ENCODE data around the gene IL34.

IL34 gene

DNA sequence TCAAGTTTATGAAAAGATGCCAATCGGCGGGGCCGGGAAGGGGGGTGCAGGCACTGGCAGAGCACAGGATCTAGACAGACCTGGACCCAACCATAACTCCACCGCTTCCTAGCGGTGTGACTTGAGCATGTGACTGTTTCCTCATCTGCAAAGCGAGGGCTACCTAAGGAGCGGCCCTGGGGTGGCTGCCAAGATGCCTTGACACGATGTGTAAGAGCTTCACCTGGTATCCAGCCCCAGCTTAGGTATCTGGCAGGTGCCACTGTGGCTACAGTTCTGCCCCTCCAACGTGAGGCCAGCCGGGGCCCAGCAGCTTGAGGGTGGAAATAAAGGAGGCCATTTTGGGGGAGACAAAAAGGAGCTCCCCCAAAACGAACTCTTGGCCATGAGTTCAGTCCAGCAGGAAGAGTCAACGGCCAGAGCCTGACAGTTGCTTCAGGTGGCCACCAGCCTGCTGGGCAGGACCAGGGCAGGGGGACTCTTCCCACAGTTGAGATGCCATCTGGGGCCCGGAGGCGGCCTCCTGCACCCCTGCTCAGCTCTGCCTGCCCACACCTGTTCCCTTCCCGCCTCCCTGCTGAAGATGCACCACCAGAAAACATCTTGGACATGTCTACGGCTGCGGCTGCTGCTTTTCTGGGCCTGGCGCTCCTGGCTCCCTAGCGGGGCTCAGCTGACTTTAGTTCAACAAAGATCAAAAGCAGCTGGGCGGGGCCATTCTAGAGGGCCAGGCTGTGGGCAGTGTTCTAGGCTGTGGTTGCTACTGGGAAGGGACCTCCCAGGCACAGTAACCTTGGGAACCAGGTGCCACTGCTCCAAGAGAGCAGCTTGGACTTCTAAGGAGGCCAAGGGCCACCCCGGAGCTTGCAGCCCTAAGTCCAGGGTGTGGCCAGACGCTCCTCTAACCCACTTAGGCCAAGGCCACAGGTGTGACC, 42.9 kb downstream of the IL34 start:
- no peak for DNase-seq (ENCODE audit: low read depth)

DNA sequence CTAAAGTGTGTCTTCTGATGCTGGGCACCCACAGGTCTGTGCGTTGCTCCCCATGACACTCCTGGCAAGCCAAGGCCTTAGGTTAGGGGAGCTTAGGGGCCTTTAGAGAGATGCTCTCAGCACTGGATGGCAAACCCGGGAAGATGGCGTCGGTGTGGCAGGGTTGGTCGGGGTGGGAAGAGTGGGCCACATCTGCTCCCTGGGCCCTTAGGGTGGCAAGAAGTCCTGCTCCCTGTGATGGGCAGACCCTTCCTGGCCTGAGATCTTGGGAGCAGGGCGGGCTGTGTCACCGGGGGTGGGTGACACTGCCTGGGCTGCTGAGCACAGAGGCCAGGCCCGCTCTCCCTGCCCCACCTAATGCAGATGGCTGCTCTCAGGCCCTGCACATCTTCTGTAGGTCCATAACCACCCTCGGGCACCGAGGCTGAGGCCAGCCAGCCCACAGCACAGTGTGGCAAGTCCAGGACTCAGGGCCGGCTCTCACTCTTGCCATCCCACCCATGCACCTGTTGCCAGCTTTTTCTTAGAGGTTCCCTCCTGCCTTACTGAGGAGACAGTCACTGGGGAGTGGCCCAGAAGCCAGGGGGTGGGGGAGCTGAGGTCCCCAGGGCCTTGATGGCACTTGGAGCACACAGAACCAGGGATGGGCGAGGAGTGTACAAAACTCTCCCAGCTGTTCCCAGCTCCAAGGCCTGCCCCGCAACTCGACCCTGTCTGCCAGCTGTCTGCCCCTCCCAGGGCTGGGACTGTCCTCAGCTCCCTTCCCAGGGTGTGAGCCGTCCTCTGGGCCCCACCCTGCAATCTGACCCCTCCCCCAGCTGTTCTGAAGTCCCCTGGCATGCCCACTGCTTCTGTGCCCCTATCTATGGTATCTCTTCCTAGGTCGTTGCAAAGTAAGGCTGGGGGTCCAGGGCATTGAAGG, 43.9 kb downstream of the IL34 start:
- no peak for DNase-seq (ENCODE audit: low read depth)

DNA sequence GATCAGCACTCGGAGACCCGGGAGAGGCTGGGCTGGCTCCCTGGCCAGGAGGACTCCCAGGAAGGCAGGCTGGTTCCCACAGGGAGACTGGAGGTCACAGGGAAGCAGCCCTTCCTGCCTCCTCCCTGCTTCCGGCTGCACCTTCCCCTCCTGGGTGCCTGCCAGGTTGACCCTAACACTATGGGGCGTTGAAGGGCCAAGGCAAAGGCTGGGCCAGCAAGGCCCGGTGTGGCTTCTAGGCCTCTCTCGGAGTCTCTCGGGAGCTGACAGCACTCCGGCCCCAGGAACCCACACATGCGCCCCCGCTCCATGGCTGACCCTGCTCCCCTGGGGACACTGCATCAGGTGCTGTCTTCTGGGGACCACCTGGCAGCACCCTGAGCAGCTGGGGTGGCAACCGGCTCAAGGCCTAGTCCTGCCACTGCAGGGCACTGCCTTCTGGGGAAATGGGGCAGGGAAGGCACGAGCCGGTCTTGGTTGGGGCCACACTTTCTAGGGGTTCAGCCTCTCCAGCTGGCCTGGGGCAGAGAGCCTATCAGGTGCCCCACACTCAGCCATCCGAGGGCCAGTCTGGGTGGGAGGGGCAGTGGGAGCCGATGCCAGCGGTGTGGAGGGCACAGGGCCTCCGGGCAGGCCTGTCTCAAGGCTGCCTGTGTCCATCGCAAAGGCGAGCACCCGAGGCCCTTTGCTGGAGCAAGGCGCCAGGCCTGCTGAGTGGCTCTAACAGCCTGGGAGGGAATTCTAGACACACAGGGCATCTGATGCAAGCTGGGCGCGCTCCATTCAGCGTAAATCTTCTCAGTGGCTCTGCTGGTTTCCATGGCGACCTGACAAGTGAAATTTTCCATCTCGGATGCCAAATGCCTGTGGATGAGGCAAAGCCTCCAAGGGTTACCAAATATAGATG, 45.1 kb downstream of the IL34 start:
- no peak for DNase-seq (ENCODE audit: low read depth)

DNA sequence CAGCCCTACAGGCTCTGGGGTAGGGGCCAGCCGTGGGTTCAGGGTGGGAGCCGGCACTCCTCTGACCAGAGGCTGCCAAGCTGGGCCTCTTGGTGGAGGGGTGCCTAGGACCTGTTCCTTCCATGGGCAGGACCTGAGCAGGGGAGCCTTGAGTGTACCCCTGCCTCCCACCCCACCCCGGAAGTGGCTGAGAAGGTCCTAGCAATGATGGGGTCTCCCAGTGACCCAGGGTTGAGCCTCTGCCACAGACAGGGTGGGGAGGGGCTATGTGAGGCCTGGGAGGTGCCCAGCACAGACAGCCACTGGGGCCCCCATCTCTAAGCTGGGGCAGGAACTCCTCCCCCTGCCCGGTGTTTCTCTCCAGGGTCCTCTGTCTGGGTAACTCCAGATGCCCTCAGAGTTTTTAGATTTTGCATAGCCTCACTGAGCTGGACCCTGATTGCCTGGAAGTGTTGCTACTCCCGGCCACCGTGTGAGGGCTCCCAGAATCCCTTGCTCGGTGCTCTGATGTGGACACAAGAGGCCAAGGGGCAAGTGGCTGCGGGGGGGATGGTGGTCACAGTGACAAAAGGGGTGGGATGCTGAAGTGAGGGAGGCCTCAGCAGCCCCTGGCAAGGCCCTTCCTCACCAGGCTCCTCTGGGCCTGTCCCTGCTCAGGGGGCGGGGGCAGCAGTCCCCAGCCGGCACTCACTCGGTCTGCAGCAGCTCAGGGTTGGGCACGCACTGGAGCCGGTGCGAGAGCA, 45.9 kb downstream of the IL34 start:
- no peak for DNase-seq (ENCODE audit: low read depth)

DNA sequence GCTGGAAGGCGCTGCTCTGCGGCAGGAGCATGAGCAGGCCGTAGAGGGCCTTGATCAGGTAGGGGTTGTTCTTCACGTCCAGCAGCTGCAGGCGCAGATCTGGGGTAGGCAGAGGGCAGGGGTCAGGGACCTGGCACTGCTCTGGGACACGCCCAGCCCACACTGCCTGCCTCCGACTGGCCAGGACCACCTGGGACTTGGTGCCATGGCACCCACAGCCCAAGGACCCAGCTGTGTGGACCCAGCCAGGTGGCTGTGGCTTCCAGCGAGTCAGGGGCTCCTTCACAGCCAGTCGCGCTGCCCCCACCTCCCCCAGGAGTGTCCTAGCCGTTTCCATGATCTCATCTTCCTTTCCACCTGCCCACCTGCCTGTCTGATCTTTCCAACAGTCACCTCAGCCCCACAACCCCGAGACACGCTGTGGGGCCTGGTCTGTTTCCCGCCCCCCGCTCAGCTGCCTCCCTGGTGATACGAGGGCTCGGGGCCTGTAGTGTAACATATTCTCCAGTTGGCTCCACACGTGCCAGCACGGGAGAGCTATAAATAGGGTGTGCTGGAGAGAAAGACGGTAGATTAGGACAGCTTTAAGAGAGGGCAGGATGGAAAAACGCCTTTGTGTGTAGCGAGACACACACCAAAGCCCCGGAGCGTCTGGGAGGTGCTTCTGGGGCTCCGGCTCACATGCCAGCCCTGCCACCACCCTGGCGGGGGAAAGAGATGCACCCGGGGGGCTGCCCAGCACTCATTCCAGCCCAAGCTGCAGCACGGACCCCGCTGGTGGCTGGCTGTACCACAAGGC, 46.7 kb downstream of the IL34 start:
- no peak for DNase-seq (ENCODE audit: low read depth)

DNA sequence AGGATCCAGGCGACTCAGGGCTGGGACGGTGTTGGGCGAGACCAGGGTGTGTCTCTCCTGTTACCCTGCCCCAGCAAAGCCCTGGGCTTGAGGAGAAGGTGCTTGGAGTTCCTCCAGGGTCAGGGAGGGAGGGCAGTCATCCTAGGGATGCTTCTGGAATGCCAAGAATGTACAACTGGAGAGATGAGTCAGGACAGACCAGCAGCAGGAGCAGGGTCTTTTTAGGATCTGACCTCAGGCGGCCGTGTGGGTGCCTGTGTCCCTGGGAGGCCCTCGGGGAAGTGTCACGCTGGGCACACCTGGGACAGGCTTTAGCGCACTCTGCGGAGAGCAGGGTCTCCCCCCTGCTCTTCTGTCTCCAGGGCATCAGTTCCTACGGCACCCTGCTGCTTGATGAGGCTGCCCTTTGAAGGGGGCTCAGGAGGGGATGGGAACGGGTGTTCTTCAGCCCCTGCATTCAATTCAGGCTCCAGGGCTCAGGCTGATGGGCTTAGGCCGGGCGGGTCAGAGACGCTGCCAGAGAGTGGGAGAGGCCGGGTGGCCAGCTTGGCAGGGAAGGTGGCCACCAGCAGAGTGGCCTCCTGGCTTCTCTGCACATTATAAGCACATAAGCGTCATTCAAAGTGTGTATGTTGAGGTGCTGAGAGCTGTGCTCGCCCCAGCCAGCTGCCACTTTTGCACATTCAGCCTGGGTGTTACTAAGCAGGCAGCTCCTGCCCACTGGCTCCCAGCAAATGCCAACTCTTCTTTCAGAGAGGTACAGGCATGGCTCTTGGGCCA, 47.9 kb downstream of the IL34 start:
- no peak for DNase-seq (ENCODE audit: low read depth)

DNA sequence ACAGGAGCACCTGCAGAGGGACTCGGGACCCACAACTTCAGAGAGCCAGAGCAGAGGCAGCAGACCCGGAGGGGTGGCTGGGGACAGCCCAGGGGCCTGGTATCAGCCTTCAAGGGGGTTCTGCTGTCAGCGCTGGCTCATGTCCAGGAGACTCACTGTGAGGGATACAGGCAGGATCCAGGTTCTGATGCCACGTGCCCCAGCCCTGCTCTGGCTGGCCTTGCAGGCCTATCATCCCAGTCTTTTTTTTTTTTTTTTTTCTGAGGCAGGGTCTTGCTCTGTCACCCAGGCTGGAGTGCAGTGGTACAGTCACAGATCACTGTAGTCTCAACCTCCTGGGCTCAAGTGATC, 48.5 kb downstream of the IL34 start:
- no peak for DNase-seq (ENCODE audit: low read depth)

DNA sequence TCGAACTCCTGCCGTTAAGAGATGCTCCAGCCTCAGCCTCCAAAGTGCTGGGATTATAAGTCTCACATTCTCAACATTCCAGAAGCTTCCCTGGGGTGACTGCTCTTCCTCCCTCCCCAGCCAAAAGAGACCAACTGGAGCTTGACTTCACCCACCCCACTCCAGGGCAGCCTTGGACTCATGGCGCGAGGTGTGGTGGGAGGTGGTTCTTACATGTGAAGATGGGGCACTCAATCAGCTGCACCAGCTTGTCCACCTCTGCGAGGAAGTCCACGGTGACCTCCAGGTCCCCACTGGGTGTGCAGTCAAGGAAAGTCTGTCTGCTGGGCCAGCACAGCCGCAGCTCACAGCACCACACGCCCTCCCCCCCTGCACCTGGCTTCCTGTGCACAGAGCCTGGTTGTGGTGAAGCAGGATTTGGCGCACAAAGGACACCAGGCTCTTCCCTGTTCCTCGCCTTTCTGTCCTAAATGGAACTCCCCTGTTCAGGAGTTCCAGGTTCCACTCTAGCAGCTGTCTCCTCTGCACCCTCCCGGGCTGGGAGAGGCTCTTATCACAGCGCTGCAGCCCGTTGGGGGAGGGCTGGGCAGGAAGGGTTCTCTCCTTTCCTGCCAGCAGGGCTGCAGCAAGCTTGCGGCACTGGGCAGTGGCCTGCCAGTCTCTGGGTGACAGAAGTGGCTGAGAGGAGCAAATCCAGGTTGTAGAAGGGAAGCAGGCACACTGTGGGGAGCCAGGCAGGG, 49.1 kb downstream of the IL34 start:
- no peak for DNase-seq (ENCODE audit: low read depth)

DNA sequence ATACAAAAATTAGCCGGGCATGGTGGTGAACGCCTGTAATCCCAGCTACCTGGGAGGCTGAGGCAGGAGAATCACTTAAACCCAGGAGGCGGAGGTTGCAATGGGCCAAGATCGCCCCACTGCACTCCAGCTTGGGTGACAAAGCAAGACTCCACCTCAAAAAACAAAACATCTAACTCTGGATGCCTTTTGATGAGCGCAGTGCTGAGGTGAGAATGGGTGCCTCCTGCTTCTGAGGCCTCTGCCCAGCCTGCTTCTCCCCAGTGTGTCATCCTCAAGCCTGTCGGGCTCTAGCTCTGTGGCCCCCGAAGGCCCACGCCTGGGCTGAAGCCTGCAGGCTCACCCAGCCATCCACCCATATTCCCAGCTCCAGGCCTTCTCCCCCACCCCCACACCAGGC, 50.0 kb downstream of the IL34 start:
- DNase-seq (ENCODE audit: low read depth), result no peak

DNA sequence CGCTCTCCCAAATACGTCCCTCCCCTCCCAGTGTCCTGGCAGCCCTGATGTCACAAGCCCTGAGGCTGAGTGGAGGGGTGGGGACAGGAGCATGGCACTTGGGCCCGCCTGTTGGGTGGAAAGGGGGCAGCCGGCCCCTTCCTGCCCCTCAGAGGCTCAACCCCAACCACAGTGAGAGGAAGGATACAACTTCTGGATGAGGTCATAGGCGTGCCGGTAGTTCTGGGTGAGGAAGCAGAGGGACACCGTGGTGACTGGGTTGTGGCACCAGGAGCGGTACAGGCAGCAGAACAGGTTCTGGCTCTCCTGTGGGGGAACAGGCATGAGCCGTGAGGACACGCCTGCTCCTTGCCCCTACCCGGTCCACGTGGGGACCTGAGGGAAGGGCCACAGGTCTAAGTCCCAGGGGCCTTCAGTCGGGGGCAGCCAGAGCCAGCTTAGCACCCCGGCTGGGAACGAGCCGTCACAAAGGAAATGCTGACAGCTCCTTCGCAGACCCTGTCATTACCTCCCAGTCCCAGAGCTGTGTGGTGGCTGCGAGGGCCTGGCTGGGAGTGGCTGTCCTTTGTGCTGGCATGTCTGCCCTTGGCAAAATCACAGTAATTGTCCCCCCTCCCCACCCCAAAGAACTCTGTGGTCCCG, 50.7 kb downstream of the IL34 start:
- no peak for DNase-seq (ENCODE audit: low read depth)

DNA sequence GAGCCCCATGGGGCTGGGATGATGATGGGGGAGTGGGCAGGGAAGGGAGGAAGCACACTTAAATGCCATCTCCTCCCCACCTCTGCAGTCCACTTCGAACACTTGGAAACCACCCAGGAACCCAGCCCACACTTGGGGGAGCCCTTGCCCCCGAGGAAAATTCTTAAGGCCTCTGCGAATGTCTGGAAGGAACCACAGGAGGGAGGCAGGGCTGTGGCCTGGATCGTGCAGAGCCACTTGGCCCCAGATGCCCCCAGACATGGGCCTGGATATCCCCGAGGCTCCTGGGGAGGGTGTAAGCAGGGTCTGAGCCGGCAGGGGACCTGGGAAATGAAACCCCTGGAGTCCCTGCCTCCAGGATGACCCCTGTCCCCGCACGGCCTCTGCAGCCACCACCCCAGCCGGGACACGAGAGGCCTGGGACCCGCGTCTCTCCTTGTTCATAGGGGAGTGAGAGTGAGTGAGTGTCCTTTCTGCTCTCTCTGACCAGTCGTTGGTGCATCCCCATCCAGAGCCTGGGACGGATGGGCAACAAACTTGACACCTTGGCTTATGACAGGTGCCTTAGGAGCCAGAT, 51.3 kb downstream of the IL34 start:
- no peak for DNase-seq (ENCODE audit: low read depth)

DNA sequence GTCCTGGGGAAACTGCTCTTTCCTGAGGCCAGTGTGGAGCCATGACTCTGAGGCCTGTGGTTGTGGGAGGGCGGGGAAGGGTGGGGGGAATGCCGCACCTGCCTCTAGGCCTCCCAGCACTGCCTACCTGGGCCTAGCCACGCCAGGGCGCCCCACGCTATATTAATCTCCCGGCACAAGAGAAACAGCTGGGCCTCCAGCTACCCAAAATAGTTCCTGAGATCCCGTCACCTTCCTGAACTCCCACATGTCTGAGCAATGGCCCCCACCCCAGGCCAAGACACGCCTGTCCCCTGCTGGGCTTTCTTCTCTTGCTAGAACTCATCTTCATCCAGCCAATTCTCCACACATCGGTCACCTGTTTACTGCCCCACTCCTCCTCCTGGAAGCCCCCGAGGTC, 52.5 kb downstream of the IL34 start:
- no peak for DNase-seq (ENCODE audit: low read depth)

DNA sequence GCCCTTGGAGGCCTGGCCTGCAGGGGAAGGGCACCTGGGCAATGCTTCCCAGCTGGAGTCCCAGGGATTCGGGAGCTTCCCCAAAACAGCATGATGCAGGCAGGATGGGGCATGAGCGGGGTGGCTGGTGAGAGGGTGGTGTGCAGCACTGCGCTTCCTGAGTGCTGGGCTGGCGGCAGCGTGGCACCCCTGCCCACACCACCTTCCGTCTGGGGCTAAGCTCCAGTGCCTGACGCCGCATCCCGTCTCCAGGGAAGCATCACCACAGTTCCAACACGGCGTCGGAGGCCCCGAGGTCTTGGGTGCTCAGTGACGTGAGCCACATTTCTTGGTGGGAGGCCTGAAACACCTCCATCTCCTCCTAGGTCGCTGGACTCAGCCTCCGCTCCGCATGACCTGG, 53.3 kb downstream of the IL34 start:
- no peak for DNase-seq (ENCODE audit: low read depth)

DNA sequence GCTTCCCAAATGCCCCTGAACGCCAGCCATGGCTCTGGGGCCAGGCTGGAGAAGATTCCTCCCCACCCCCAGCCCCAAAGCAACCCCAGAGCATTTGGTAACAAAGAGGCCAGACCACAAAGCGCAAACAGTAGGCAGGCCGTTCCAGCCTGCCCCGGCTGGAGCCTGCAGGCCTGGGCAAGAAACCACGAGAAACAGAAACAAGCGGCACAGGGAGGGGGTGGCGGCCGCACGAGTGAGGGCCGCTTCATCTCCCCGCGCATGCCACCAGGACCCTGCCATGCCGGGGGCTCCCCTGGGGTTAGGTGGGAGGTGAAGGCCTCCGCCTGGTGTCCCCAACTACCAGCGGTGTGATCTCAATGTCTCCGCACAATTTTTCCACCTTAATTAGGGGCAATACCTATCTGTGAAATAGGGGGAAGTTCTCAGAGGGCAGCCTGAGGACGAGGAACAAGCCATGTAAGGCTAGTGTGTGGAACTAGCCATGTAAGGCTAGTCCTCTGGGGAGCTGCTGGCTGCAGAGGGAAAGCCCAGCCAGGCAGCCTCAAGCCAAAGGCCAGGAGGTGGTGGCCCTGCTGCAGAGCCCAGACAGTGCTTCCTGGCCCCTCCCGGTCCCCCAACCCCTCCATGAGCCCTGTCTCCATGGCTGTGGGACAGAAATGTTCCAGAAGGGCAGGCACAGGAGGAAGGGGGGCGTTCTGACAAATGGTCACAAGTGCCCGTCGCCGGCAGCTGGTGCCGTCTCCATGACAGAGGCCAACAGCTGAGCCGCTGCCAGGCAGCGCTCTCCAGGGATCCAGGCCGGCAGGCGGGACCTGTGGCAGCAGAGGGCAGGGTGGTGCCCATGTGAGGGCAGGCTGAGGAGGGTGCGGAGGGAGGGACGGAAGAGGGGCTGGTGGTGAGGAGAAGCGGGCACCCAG, 54.0 kb downstream of the IL34 start:
- DNase-seq (ENCODE audit: low read depth), result no peak

DNA sequence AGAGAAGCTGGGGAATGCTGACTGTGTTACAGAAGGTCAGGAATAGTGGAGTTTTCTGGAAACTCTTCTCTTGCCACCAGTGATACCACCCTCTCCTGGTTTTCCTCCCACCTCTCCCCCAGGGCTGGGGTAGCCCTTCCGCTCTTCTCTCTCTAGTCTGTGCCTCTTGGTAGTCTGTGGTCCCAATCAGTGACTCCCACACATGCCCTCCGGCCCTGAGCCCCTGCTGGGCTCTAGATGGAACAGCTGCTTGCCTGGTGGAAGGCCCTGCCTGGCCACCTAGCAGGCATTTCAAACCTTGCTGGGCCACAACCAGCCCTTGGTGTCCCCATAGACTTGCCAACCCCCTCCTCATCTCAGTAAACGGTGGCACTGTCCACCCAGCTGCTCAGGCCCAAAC, 54.7 kb downstream of the IL34 start:
- no peak for DNase-seq (ENCODE audit: low read depth)

DNA sequence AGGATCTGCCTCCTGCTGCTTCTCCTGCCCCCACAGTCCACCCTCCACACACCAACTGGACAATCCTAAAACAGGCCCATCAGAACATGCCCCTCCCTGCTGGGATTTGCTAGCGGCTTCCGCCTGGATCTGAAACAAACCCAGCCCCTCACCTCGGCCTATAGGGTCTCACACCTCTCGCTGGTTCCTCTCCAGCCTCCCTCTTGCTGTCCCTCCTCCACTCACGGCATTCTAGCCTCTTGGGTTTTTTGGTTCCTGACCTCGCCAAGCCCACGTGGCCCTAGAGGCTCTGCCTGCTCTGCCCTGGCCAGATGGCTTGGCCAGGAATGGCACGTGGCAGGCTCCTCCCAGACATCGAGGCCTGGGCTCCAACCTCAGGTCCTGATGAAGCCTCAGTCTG, 55.2 kb downstream of the IL34 start:
- no peak for DNase-seq (ENCODE audit: low read depth)

DNA sequence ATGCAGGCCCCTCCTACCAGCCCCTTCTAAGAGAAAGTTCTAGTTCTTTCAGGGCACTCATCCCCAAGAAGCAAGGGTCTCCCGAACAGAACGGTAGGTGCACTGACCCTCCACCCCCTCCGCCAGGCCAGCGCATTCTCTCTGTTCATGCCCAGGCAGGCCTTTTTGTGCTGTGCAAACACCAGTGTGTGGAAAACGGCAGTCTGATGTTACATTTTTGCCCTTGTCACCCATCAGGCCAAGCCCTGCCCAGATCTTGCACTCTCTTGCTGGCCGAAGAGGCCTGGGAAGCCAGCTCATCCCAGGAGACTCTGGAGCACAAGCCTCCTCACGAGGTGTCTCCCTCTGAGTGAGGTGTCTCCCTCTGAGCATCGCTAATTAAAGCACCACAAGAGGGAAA, 55.6 kb downstream of the IL34 start:
- no peak for DNase-seq (ENCODE audit: low read depth)

Measured in stimulated activated CD8-positive, alpha-beta memory T cell treated with anti-CD3 and anti-CD28 coated beads, Interleukin-4, amount 100 ng/mL, for 24 hours (primary cell).